ENCODE results near the gene PLA2G4F.

PLA2G4F gene

GRCh38 chr15:42156243-42156922, at the start of gene PLA2G4F:
TSS of gene PLA2G4F (minus strand) at chr15:42156636. CDS start at chr15:42156549, 87 bp downstream.
- no peak for DNase-seq (ENCODE audit: low read depth in 1 of 2, low spot score in 1 of 2)

- DNase-seq (ENCODE audit: low read depth in 1 of 2, low spot score in 1 of 2) = no peak
These were observed 47.5 kb upstream of the PLA2G4F start for GRCh38 chr15:42203891-42204290.

GRCh38 chr15:42202653-42203052, 46.2 kb upstream of the PLA2G4F start:
- DNase-seq (ENCODE audit: low read depth in 1 of 2, low spot score in 1 of 2) = no peak

- no peak for DNase-seq (ENCODE audit: low read depth in 1 of 2, low spot score in 1 of 2)
These were observed 45.4 kb upstream of the PLA2G4F start for GRCh38 chr15:42201801-42202200.

- no peak for DNase-seq (ENCODE audit: low read depth in 1 of 2, low spot score in 1 of 2)
These were observed 42.7 kb upstream of the PLA2G4F start for GRCh38 chr15:42199126-42199525.

- no peak for DNase-seq (ENCODE audit: low read depth in 1 of 2, low spot score in 1 of 2)
These were observed 42.1 kb upstream of the PLA2G4F start for GRCh38 chr15:42198516-42198915.

GRCh38 chr15:42194513-42194912, 38.1 kb upstream of the PLA2G4F start:
- DNase-seq (ENCODE audit: low read depth in 1 of 2, low spot score in 1 of 2) = no peak

- DNase-seq (ENCODE audit: low read depth in 1 of 2, low spot score in 1 of 2) = no peak
These were observed 36.9 kb upstream of the PLA2G4F start for GRCh38 chr15:42193383-42193782.

GRCh38 chr15:42191610-42192346, 35.3 kb upstream of the PLA2G4F start:
- no peak for DNase-seq (ENCODE audit: low read depth in 1 of 2, low spot score in 1 of 2)

GRCh38 chr15:42190370-42190769, 33.9 kb upstream of the PLA2G4F start:
- no peak for DNase-seq (ENCODE audit: low read depth in 1 of 2, low spot score in 1 of 2)

GRCh38 chr15:42185801-42186200, 29.4 kb upstream of the PLA2G4F start:
- no peak for DNase-seq (ENCODE audit: low read depth in 1 of 2, low spot score in 1 of 2)

GRCh38 chr15:42184736-42185135, 28.3 kb upstream of the PLA2G4F start:
- DNase-seq (ENCODE audit: low read depth in 1 of 2, low spot score in 1 of 2) = no peak

- no peak for DNase-seq (ENCODE audit: low read depth in 1 of 2, low spot score in 1 of 2)
These were observed 27.9 kb upstream of the PLA2G4F start for GRCh38 chr15:42184296-42184695.

GRCh38 chr15:42182961-42183360, 26.5 kb upstream of the PLA2G4F start:
- no peak for DNase-seq (ENCODE audit: low read depth in 1 of 2, low spot score in 1 of 2)

- DNase-seq (ENCODE audit: low read depth in 1 of 2, low spot score in 1 of 2) = no peak
These were observed 26.0 kb upstream of the PLA2G4F start for GRCh38 chr15:42182328-42182886.

- no peak for DNase-seq (ENCODE audit: low read depth in 1 of 2, low spot score in 1 of 2)
These were observed 21.6 kb upstream of the PLA2G4F start for GRCh38 chr15:42178056-42178455.

- DNase-seq (ENCODE audit: low read depth in 1 of 2, low spot score in 1 of 2) = no peak
These were observed 19.2 kb upstream of the PLA2G4F start for GRCh38 chr15:42175671-42176070.

GRCh38 chr15:42172475-42172874, 16.0 kb upstream of the PLA2G4F start:
- DNase-seq (ENCODE audit: low read depth in 1 of 2, low spot score in 1 of 2) = no peak

- no peak for DNase-seq (ENCODE audit: low read depth in 1 of 2, low spot score in 1 of 2)
These were observed 15.4 kb upstream of the PLA2G4F start for GRCh38 chr15:42171795-42172194.

GRCh38 chr15:42171122-42171521, 14.7 kb upstream of the PLA2G4F start:
- no peak for DNase-seq (ENCODE audit: low read depth in 1 of 2, low spot score in 1 of 2)

GRCh38 chr15:42166225-42166940, 9.9 kb upstream of the PLA2G4F start:
- DNase-seq (ENCODE audit: low read depth in 1 of 2, low spot score in 1 of 2) = no peak

GRCh38 chr15:42165106-42165505, 8.7 kb upstream of the PLA2G4F start:
- no peak for DNase-seq (ENCODE audit: low read depth in 1 of 2, low spot score in 1 of 2)
